Keratinocyte (primary cell): ENCODE measurements around the gene ART4. TPM values are rescaled to one million over a fixed set of nuclear protein-coding genes. Genes with fewer than 3 reads are reported as not detected.

ENCODE experiments used
- DNase-seq: peaks from one replicate; pipeline ENCODE4 v3.0.0-alpha.2; 2011; ENCODE audit warnings: low read depth, missing footprints, low spot score
- FAIRE-seq: peaks from 2 replicates; lab custom pipeline; 2011; peaks lifted over from hg19 to GRCh38; lab: Jason Lieb, UNC
- H2AFZ ChIP-seq: 2 replicates; pipeline ENCODE4 v1.6.0; 2012; ENCODE audit warnings: low read length, control low read depth, inconsistent platforms; ENCODE audit not compliant: control insufficient read depth
- H3K27ac ChIP-seq: 2 replicates; pipeline ENCODE4 v1.5.1; 2011; ENCODE audit warnings: low read length; ENCODE audit not compliant: control insufficient read depth, insufficient read depth
- H3K27me3 ChIP-seq: 3 replicates; pipeline ENCODE4 v1.6.0; 2011; ENCODE audit warnings: low read length; ENCODE audit not compliant: control insufficient read depth, insufficient read depth; ENCODE audit errors: extremely low read depth
- H3K36me3 ChIP-seq, 2 experiments: 2 replicates in 1 of 2; 3 replicates in 1 of 2; pipeline ENCODE4 v1.5.1; 2011; ENCODE audit warnings: low read length in 2 of 2, mild to moderate bottlenecking in 1 of 2; ENCODE audit not compliant: control insufficient read depth in 2 of 2, insufficient read depth in 2 of 2; ENCODE audit errors: extremely low read depth in 1 of 2
- H3K4me1 ChIP-seq: 3 replicates; pipeline ENCODE4 v1.5.1; 2011; ENCODE audit warnings: low read length; ENCODE audit not compliant: control insufficient read depth, insufficient read depth; ENCODE audit errors: extremely low read depth
- H3K4me2 ChIP-seq: 3 replicates; pipeline ENCODE4 v1.6.0; 2011; ENCODE audit warnings: low read depth, low read length; ENCODE audit not compliant: control insufficient read depth, insufficient read depth; ENCODE audit errors: extremely low read depth
- H3K4me3 ChIP-seq, 3 experiments: fragments of 200-600 bp in 1 of 3; sonication (generic) in 1 of 3; 2 replicates in 2 of 3; 3 replicates in 1 of 3; pipeline ENCODE4 v1.5.1; 2011 to 2016; ENCODE audit warnings: low read length in 3 of 3, mild to moderate bottlenecking in 3 of 3, control low read depth in 2 of 3, inconsistent platforms in 1 of 3, low read depth in 1 of 3, mixed read lengths in 1 of 3, mixed run types in 1 of 3, moderate library complexity in 1 of 3; ENCODE audit not compliant: control insufficient read depth in 2 of 3, insufficient read depth in 2 of 3; ENCODE audit errors: extremely low read depth in 1 of 3
- H3K79me2 ChIP-seq: 2 replicates; pipeline ENCODE4 v1.6.0; 2012; ENCODE audit warnings: low read length; ENCODE audit not compliant: control insufficient read depth, insufficient read depth
- H3K9ac ChIP-seq: 3 replicates; pipeline ENCODE4 v1.6.0; 2011; ENCODE audit warnings: low read length; ENCODE audit not compliant: control insufficient read depth, insufficient read depth; ENCODE audit errors: extremely low read depth
- H3K9me1 ChIP-seq: 3 replicates; pipeline ENCODE4 v1.6.0; 2011; ENCODE audit warnings: low read length; ENCODE audit not compliant: control insufficient read depth, insufficient read depth; ENCODE audit errors: extremely low read depth
- H3K9me3 ChIP-seq: 2 replicates; pipeline ENCODE4 v1.5.1; 2012; ENCODE audit warnings: low read depth, low read length; ENCODE audit not compliant: control insufficient read depth
- H4K20me1 ChIP-seq: 3 replicates; pipeline ENCODE4 v1.6.0; 2011; ENCODE audit warnings: low read length; ENCODE audit not compliant: control insufficient read depth, insufficient read depth; ENCODE audit errors: extremely low read depth
- EZH2 ChIP-seq: IDR thresholded peaks from one replicate; pipeline ENCODE4 v1.6.1; 2012; ENCODE audit warnings: inconsistent platforms, mild to moderate bottlenecking, low read length, moderate library complexity
- dilution Hi-C: fragments of 300-500 bp; cut with MboI; formaldehyde crosslinking; loops from one replicate; pipeline ENCODE4 v1.7.0; 2020; ENCODE audit warnings: low sequenced_read_pairs; ENCODE audit not compliant: extremely low pct_ligation_motif_present
- polyA plus RNA-seq, 5 experiments: library from polyadenylated mRNA; depleted of rRNA in 3 of 5; stranded (reverse) in 3 of 5; stranded (forward) in 1 of 5; unstranded in 1 of 5; fragments of >200 nt; gene quantifications; 1 replicate in 1 of 5; 2 replicates in 3 of 5; 3 replicates in 1 of 5; pipeline versions ENCODE4 v1.2.1 to v1.2.3, GENCODE V29; 2011 to 2012; ENCODE audit warnings: missing spikeins in 2 of 5, low read depth in 1 of 5, low replicate concordance in 1 of 5
- TF ChIP-seq, protein P1 (sequence below), 3 experiments: IDR thresholded peaks in 1 of 3; conservative IDR thresholded peaks in 1 of 3; optimal IDR thresholded peaks in 1 of 3; 2 replicates in 2 of 3; 3 replicates in 1 of 3; pipeline versions ENCODE3 to v1.5.1; 2011; ENCODE audit warnings: low read length in 3 of 3, mild to moderate bottlenecking in 3 of 3, moderate library complexity in 2 of 3, control low read depth in 1 of 3, inconsistent platforms in 1 of 3; ENCODE audit not compliant: insufficient read depth in 2 of 3; ENCODE audit errors: extremely low read depth in 1 of 3

The ART4 gene
- polyA plus RNA-seq, 1 donor (not counting 4 experiments of a cell fraction or from before 2014, with no cell fraction given), result not detected

DNA sequence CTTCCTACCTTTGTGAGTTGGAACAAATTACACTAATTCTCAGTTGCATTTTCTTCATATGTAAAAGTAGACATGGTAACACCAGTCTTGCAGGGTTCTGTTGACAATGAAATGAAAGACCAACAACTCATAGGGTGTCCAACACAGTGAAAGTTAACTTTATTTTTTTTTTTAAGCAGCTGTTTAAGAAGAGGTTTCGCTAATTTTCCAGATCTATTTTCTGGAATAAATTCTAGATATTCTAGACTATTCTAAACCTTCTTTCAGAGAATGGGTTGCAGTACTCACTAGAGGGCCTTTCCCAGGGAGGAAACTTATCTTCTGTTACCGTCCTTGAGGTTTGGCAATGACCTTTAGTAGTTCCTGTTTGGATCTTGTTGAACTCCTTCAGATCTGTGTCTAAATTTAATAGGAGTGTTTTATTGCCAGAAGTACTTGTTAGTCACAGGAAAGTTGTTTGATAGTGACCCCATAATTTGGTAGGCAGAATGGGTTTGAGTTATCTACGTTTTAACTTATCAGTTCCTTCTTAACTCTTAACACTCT lies 2.8 kb upstream of the ART4 start:
- dilution Hi-C loops, result no loop called here
- Histone ChIP-seq H3K9me1 (no peaks in the 10 kb centered on the region), H3K79me2 (no peaks in the 10 kb centered on the region), H2AFZ (peak overlapping the region; percentile 11), H3K4me1 (peaks cover 29% of the 10 kb centered on the region), H3K9ac (no peak overlapping the region), H3K4me2 (no peak overlapping the region), H3K36me3 (no peaks in the 10 kb centered on the region), H3K27me3 (no peaks in the 10 kb centered on the region), H3K4me3 (no peak overlapping the region), H4K20me1 (no peaks in the 10 kb centered on the region), H3K9me3 (no peaks in the 10 kb centered on the region), H3K27ac (no peak overlapping the region)
- no peak for FAIRE-seq
- TF ChIP-seq, protein P1, sequence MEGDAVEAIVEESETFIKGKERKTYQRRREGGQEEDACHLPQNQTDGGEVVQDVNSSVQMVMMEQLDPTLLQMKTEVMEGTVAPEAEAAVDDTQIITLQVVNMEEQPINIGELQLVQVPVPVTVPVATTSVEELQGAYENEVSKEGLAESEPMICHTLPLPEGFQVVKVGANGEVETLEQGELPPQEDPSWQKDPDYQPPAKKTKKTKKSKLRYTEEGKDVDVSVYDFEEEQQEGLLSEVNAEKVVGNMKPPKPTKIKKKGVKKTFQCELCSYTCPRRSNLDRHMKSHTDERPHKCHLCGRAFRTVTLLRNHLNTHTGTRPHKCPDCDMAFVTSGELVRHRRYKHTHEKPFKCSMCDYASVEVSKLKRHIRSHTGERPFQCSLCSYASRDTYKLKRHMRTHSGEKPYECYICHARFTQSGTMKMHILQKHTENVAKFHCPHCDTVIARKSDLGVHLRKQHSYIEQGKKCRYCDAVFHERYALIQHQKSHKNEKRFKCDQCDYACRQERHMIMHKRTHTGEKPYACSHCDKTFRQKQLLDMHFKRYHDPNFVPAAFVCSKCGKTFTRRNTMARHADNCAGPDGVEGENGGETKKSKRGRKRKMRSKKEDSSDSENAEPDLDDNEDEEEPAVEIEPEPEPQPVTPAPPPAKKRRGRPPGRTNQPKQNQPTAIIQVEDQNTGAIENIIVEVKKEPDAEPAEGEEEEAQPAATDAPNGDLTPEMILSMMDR (optimal IDR thresholded peaks at IDR 0.05 in 1 of 3, IDR thresholded peaks at IDR 0.05 in 1 of 3, conservative IDR thresholded peaks at IDR 0.05 in 1 of 3; ENCODE audit: extremely low read depth in 1 of 3, insufficient read depth in 2 of 3, low read length in 3 of 3), result no peak
- no peak for TF ChIP-seq EZH2
- DNase-seq, result no peak

DNA sequence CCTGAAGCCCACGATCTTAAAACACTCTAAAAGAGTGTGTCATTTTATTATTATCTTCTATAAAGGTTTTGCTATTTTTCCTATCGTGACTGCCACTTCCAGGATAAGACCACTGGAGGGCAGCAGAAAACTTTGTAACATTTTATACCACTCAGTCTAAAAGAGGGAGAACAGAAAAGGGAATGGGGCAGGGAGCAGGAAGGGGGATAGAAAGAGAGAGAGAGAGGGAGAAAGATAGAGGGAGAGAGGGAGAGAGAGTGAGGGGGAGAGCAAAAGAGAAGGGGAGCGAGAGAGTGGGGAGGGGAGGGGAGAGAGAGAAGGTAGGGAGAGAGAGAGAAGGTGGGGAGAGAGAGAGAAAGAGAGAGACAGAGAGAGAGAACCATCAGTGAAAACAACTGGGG lies 2.0 kb upstream of the ART4 start:
- H3K79me2 ChIP-seq, result no peaks in the 10 kb centered on the region
- H3K4me3 ChIP-seq, result no peak overlapping the region
- dilution Hi-C loops, result no loop called here
- FAIRE-seq, result no peak
- H3K9me1 ChIP-seq, result no peaks in the 10 kb centered on the region
- no peak overlapping the region for H3K9ac ChIP-seq
- no peak overlapping the region for H3K4me2 ChIP-seq
- no peak overlapping the region for H3K27ac ChIP-seq
- no peaks in the 10 kb centered on the region for H3K36me3 ChIP-seq
- H2AFZ ChIP-seq, result peak overlapping the region; percentile 64
- DNase-seq, result no peak
- no peaks in the 10 kb centered on the region for H3K9me3 ChIP-seq
- peaks cover 22% of the 10 kb centered on the region for H3K4me1 ChIP-seq
- no peaks in the 10 kb centered on the region for H3K27me3 ChIP-seq
- TF ChIP-seq, protein P1 (optimal IDR thresholded peaks at IDR 0.05 in 1 of 3, IDR thresholded peaks at IDR 0.05 in 1 of 3, conservative IDR thresholded peaks at IDR 0.05 in 1 of 3; ENCODE audit: extremely low read depth in 1 of 3, insufficient read depth in 2 of 3, low read length in 3 of 3), result peak in 2 of 3 experiments; percentile 56 to 58
- no peak for TF ChIP-seq EZH2
- no peaks in the 10 kb centered on the region for H4K20me1 ChIP-seq
